HL-60 (cell line): ENCODE data around the gene BTN2A1.

Experiments used
- DNase-seq, 2 experiments: peaks; one replicate each; pipeline ENCODE4 v3.0.0-alpha.2; 2010 to 2020; ENCODE audit warnings: low read depth in 1 of 2, low spot score in 1 of 2
- H3K27ac ChIP-seq: fragments of 250-450 bp; sonication (Bioruptor Pico); replicated peaks from 2 replicates; pipeline ENCODE4 v1.5.1; 2020; ENCODE audit warnings: mild to moderate bottlenecking, moderate library complexity
- H3K27me3 ChIP-seq: fragments of 250-450 bp; sonication (Bioruptor Pico); 2 replicates; pipeline ENCODE4 v1.5.1; 2021; ENCODE audit warnings: mild to moderate bottlenecking, moderate library complexity; ENCODE audit not compliant: insufficient read depth, poor library complexity, severe bottlenecking
- H3K4me3 ChIP-seq: replicated peaks from 2 replicates; pipeline ENCODE4 v1.5.1; 2011; ENCODE audit warnings: mild to moderate bottlenecking, control low read depth, low read length; ENCODE audit not compliant: insufficient read depth
- GABPA ChIP-seq: IDR thresholded peaks from 2 replicates; pipeline ENCODE4 v1.6.1; 2012; ENCODE audit warnings: low read depth
- POLR2AphosphoS5 ChIP-seq: IDR thresholded peaks from 2 replicates; pipeline ENCODE4 v1.6.1; 2012; ENCODE audit warnings: low read depth
- SPI1 ChIP-seq: IDR thresholded peaks from 2 replicates; pipeline ENCODE4 v1.6.1; 2012; ENCODE audit warnings: low read depth, mild to moderate bottlenecking, borderline replicate concordance
- TF ChIP-seq, protein P1 (sequence below): IDR thresholded peaks from 2 replicates; pipeline ENCODE4 v1.6.1; 2012; ENCODE audit warnings: low read depth; ENCODE audit not compliant: insufficient replicate concordance
- TF ChIP-seq, protein P2 (sequence below): IDR thresholded peaks from one replicate; pipeline ENCODE4 v1.5.1; 2011; ENCODE audit warnings: low read length, control low read depth, inconsistent platforms; ENCODE audit not compliant: insufficient read depth

BTN2A1 gene

DNA sequence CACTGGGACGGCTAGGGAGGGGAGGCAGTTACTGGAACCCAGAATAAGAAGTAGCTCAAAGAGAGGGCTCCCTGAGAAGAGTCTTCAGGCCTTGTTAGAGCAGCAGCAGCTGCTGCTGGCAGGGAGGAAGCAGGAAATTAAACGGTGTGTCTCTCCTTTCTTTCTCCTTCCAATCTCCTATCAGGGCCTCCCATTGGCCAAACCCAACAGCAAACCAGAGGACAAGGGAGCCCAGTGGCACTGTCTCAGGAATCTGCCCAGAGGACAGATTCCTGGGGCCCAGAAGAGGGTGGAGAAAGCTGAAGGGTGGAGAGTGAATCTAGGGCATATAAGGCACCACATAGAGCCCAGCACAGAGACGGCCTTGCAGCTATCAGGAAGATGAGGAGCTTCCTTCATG is 45.5 kb upstream of the BTN2A1 start:
- DNase-seq, result no peak
- no peak overlapping the region for H3K4me3 ChIP-seq
- H3K27me3 ChIP-seq, result no peaks in the 10 kb centered on the region
- no peak overlapping the region for H3K27ac ChIP-seq
- TF ChIP-seq POLR2AphosphoS5 (no peak), SPI1 (no peak), GABPA (no peak)
- TF ChIP-seq, protein P1, sequence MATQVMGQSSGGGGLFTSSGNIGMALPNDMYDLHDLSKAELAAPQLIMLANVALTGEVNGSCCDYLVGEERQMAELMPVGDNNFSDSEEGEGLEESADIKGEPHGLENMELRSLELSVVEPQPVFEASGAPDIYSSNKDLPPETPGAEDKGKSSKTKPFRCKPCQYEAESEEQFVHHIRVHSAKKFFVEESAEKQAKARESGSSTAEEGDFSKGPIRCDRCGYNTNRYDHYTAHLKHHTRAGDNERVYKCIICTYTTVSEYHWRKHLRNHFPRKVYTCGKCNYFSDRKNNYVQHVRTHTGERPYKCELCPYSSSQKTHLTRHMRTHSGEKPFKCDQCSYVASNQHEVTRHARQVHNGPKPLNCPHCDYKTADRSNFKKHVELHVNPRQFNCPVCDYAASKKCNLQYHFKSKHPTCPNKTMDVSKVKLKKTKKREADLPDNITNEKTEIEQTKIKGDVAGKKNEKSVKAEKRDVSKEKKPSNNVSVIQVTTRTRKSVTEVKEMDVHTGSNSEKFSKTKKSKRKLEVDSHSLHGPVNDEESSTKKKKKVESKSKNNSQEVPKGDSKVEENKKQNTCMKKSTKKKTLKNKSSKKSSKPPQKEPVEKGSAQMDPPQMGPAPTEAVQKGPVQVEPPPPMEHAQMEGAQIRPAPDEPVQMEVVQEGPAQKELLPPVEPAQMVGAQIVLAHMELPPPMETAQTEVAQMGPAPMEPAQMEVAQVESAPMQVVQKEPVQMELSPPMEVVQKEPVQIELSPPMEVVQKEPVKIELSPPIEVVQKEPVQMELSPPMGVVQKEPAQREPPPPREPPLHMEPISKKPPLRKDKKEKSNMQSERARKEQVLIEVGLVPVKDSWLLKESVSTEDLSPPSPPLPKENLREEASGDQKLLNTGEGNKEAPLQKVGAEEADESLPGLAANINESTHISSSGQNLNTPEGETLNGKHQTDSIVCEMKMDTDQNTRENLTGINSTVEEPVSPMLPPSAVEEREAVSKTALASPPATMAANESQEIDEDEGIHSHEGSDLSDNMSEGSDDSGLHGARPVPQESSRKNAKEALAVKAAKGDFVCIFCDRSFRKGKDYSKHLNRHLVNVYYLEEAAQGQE, result no peak
- TF ChIP-seq, protein P2, sequence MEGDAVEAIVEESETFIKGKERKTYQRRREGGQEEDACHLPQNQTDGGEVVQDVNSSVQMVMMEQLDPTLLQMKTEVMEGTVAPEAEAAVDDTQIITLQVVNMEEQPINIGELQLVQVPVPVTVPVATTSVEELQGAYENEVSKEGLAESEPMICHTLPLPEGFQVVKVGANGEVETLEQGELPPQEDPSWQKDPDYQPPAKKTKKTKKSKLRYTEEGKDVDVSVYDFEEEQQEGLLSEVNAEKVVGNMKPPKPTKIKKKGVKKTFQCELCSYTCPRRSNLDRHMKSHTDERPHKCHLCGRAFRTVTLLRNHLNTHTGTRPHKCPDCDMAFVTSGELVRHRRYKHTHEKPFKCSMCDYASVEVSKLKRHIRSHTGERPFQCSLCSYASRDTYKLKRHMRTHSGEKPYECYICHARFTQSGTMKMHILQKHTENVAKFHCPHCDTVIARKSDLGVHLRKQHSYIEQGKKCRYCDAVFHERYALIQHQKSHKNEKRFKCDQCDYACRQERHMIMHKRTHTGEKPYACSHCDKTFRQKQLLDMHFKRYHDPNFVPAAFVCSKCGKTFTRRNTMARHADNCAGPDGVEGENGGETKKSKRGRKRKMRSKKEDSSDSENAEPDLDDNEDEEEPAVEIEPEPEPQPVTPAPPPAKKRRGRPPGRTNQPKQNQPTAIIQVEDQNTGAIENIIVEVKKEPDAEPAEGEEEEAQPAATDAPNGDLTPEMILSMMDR, result no peak

DNA sequence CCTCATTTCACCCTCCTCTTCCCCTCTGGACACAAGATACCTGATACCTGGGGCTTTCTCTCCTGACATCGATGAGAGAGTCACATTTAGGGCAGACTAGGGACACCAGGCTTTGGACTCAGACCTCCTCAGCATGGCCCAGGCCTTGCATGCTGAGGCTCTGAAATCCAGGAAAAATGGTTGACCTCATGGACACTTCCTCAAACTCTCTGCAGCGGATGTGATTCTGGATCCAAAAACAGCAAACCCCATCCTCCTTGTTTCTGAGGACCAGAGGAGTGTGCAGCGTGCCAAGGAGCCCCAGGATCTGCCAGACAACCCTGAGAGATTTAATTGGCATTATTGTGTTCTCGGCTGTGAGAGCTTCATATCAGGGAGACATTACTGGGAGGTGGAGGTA is 44.8 kb upstream of the BTN2A1 start:
- Histone ChIP-seq H3K27me3 (no peaks in the 10 kb centered on the region), H3K4me3 (no peak overlapping the region), H3K27ac (no peak overlapping the region)
- no peak for DNase-seq
- TF ChIP-seq GABPA (no peak), POLR2AphosphoS5 (no peak)
- TF ChIP-seq, protein P1, result no peak
- TF ChIP-seq, protein P2, result no peak

DNA sequence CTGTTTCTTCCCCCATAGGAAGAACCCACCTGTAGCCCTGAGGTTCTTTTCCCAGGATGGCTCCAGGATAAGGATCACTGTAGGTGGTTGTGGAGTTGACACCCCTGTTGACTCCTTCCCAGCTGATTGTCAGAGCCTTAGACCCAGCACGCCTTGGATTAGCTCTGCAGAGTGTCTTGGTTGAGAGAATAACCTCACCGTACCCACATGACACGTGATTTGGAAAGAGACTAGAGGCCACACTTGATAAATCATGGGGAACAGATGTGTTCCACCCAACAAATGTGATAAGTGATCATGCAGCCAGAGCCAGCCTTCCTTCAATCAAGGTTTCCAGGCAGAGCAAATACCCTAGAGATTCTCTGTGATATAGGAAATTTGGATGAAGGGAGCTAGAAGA is 43.5 kb upstream of the BTN2A1 start:
- Histone ChIP-seq H3K27ac (no peak overlapping the region), H3K4me3 (no peak overlapping the region), H3K27me3 (no peaks in the 10 kb centered on the region)
- TF ChIP-seq GABPA, result no peak
- TF ChIP-seq, protein P1, result no peak
- no peak for TF ChIP-seq SPI1
- no peak for TF ChIP-seq POLR2AphosphoS5
- TF ChIP-seq, protein P2, result no peak
- DNase-seq, result no peak
